ENCODE data around the gene MAGI3.
"Not testable (repeated sequence)": the region's sequence is repeated elsewhere in the genome, so short reads cannot be mapped to it uniquely, and the experiment has no call there.

MAGI3 gene

DNA sequence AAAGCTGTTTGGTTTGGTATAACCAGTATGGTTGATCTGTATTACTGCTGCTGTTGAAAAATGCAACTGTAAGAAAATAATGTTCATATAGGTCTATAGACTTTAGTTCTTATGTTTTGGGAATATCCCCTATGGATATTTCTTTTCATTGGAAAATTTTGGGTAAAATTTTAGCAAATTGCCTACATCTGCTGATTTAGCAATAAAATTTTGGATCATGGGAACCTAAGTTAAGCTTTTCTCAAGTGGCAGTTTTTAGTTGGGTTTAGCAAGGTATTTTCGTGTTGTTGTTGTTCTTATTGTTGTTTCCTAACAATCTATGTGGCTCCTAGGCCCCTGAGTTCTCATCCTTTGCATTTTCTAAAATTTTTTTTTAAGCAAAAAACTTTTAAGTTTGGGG is 201.9 kb downstream of the MAGI3 start:
- Histone ChIP-seq H3K9me2 (replicated peaks; ENCODE audit: low read depth, low read length) (0 out of 2 replicates have a peak, but pooled peaks cover 4% of the 10 kb centered on the region), H3K27me3 (ENCODE audit: insufficient read depth, low read length, poor library complexity, severe bottlenecking) (no peaks in the 10 kb centered on the region)

DNA sequence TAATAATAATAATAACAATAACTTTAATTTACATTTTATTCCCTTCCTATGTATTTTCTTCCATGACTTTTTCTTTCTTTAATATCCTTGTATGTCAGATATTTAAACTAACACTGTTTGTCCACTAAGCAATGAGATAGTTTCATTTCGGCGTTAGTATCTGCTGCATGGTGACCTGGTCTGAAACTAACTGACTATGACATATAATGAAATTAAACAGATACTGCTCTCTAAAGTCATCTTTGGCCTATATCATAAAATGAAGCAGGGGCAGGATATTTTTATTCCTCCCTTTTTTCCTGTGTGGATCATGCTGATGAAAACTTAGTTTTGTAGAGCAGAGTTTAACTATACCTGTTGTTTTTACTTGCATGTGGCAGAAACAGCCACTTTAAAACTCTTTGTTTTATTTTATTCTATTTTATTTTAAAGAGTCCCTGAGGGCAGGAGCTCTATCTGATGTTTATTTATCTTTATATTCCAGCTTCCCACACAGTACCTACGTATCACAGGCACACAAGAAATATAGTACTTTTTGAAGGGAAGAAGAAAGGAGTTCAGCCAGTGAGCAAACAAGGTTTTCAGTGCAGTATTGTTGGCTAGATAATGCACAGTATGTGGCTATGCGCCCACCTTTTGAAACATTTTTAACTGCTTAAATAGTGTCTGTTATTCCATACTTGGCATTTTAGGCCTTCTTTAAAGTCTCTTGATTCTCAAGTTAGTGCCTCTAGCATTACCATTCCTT is 203.4 kb downstream of the MAGI3 start:
- Histone ChIP-seq H3K4me3 (ENCODE audit: low read length, poor library complexity, severe bottlenecking) (no peak overlapping the region), H3K4me2 (ENCODE audit: low read depth, low read length, poor library complexity, severe bottlenecking) (no peak overlapping the region), H3K9me3 (ENCODE audit: insufficient read depth, low read depth, low read length) (peaks cover 11% of the 10 kb centered on the region), H3K27me3 (ENCODE audit: insufficient read depth, low read length, poor library complexity, severe bottlenecking) (no peaks in the 10 kb centered on the region), H2AFZ (ENCODE audit: low read length) (no peak overlapping the region), H4K20me1 (ENCODE audit: insufficient read depth, low read length, poor library complexity, severe bottlenecking) (no peaks in the 10 kb centered on the region), H3K79me2 (ENCODE audit: insufficient read depth, low read length) (no peaks in the 10 kb centered on the region), H3K9ac (ENCODE audit: low read depth, low read length, poor library complexity, severe bottlenecking) (no peak overlapping the region), H3K4me1 (ENCODE audit: insufficient read depth, low read length, poor library complexity, severe bottlenecking) (no peaks in the 10 kb centered on the region), H3F3A (ENCODE audit: low read depth) (no peaks in the 10 kb centered on the region), H3K9me2 (replicated peaks; ENCODE audit: low read depth, low read length) (no peaks in the 10 kb centered on the region), H3K36me3 (ENCODE audit: insufficient read depth, low read length) (peaks cover 27% of the 10 kb centered on the region)
- TF ChIP-seq EZH2phosphoT487 (IDR thresholded peaks at IDR 0.05; ENCODE audit: borderline replicate concordance) = no peak
- TF ChIP-seq, protein P1, sequence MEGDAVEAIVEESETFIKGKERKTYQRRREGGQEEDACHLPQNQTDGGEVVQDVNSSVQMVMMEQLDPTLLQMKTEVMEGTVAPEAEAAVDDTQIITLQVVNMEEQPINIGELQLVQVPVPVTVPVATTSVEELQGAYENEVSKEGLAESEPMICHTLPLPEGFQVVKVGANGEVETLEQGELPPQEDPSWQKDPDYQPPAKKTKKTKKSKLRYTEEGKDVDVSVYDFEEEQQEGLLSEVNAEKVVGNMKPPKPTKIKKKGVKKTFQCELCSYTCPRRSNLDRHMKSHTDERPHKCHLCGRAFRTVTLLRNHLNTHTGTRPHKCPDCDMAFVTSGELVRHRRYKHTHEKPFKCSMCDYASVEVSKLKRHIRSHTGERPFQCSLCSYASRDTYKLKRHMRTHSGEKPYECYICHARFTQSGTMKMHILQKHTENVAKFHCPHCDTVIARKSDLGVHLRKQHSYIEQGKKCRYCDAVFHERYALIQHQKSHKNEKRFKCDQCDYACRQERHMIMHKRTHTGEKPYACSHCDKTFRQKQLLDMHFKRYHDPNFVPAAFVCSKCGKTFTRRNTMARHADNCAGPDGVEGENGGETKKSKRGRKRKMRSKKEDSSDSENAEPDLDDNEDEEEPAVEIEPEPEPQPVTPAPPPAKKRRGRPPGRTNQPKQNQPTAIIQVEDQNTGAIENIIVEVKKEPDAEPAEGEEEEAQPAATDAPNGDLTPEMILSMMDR (conservative IDR thresholded peaks at IDR 0.05; ENCODE audit: low read length) = no peak

More for the DNA sequence above, 201.9 kb downstream of the MAGI3 start:
- TF ChIP-seq, protein P1 (conservative IDR thresholded peaks at IDR 0.05; ENCODE audit: low read length) = no peak
- no peak for TF ChIP-seq EZH2phosphoT487 (IDR thresholded peaks at IDR 0.05; ENCODE audit: borderline replicate concordance)
- Histone ChIP-seq H3F3A (ENCODE audit: low read depth) (no peaks in the 10 kb centered on the region), H3K4me2 (ENCODE audit: low read depth, low read length, poor library complexity, severe bottlenecking) (no peak overlapping the region), H3K9ac (ENCODE audit: low read depth, low read length, poor library complexity, severe bottlenecking) (no peak overlapping the region), H3K9me3 (ENCODE audit: insufficient read depth, low read depth, low read length) (peaks cover 5% of the 10 kb centered on the region; the same call in 1 of the 2 replicates), H3K4me3 (ENCODE audit: low read length, poor library complexity, severe bottlenecking) (no peak overlapping the region), H3K36me3 (ENCODE audit: insufficient read depth, low read length) (peaks cover 22% of the 10 kb centered on the region), H2AFZ (ENCODE audit: low read length) (no peak overlapping the region), H3K4me1 (ENCODE audit: insufficient read depth, low read length, poor library complexity, severe bottlenecking) (no peaks in the 10 kb centered on the region), H4K20me1 (ENCODE audit: insufficient read depth, low read length, poor library complexity, severe bottlenecking) (no peaks in the 10 kb centered on the region), H3K79me2 (ENCODE audit: insufficient read depth, low read length) (no peaks in the 10 kb centered on the region)

DNA sequence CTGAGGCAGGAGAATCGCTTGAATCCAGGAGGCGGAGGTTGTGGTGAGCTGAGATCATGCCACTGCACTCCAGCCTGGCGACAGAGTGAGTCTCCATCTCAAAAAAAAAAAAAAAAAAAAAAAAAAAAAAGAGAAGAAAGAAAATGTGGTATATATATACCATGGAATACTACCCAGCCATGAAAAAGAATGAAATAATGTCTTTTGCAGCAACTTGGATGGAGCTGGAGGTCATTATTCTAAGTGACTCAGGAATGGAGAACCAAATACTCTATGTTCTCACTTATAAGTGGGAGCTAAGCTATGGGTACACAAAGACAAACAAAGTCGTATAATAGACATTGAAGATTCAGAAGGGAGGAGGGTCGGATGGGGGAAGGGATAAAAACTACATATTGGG is 214.2 kb downstream of the MAGI3 start:
- not testable (repeated sequence) for H3K9ac ChIP-seq (ENCODE audit: low read depth, low read length, poor library complexity, severe bottlenecking); H2AFZ ChIP-seq (ENCODE audit: low read length); H3K9me2 ChIP-seq (replicated peaks; ENCODE audit: low read depth, low read length); H3K27me3 ChIP-seq (ENCODE audit: insufficient read depth, low read length, poor library complexity, severe bottlenecking); H3K36me3 ChIP-seq (ENCODE audit: insufficient read depth, low read length); H3K4me2 ChIP-seq (ENCODE audit: low read depth, low read length, poor library complexity, severe bottlenecking); H3K4me3 ChIP-seq (ENCODE audit: low read length, poor library complexity, severe bottlenecking); H3K79me2 ChIP-seq (ENCODE audit: insufficient read depth, low read length); H3K9me3 ChIP-seq (ENCODE audit: insufficient read depth, low read depth, low read length); H4K20me1 ChIP-seq (ENCODE audit: insufficient read depth, low read length, poor library complexity, severe bottlenecking); H3F3A ChIP-seq (ENCODE audit: low read depth); H3K4me1 ChIP-seq (ENCODE audit: insufficient read depth, low read length, poor library complexity, severe bottlenecking)

- H3K27me3 ChIP-seq (ENCODE audit: insufficient read depth, low read length, poor library complexity, severe bottlenecking) = no peaks in the 10 kb centered on the region
- no peak overlapping the region for H3K4me3 ChIP-seq (ENCODE audit: low read length, poor library complexity, severe bottlenecking)
- H4K20me1 ChIP-seq (ENCODE audit: insufficient read depth, low read length, poor library complexity, severe bottlenecking) = no peaks in the 10 kb centered on the region
- H3K9ac ChIP-seq (ENCODE audit: low read depth, low read length, poor library complexity, severe bottlenecking) = no peak overlapping the region
- H3K36me3 ChIP-seq (ENCODE audit: insufficient read depth, low read length) = no peaks in the 10 kb centered on the region; the same call in 1 of the 2 replicates
- TF ChIP-seq EZH2phosphoT487 (IDR thresholded peaks at IDR 0.05; ENCODE audit: borderline replicate concordance) = no peak
- TF ChIP-seq, protein P1 (conservative IDR thresholded peaks at IDR 0.05; ENCODE audit: low read length) = no peak
- H3K4me2 ChIP-seq (ENCODE audit: low read depth, low read length, poor library complexity, severe bottlenecking) = no peak overlapping the region
- H3K9me2 ChIP-seq (replicated peaks; ENCODE audit: low read depth, low read length) = no peaks in the 10 kb centered on the region
- H3K9me3 ChIP-seq (ENCODE audit: insufficient read depth, low read depth, low read length) = no peaks in the 10 kb centered on the region
- H3F3A ChIP-seq (ENCODE audit: low read depth) = no peaks in the 10 kb centered on the region
- no peak overlapping the region for H2AFZ ChIP-seq (ENCODE audit: low read length)
- H3K79me2 ChIP-seq (ENCODE audit: insufficient read depth, low read length) = no peaks in the 10 kb centered on the region
- H3K4me1 ChIP-seq (ENCODE audit: insufficient read depth, low read length, poor library complexity, severe bottlenecking) = no peaks in the 10 kb centered on the region
These were observed 214.8 kb downstream of the MAGI3 start for GRCh38 chr1:113605146-113605545.

Data from Loucy (cell line).